Thoracic aorta (tissue), 2 donors: ENCODE results near the gene FAM120A. TPM values are rescaled to one million over a fixed set of nuclear protein-coding genes. Genes with fewer than 3 reads are reported as not detected.

Experiments used
- ATAC-seq: fragments of 150-250 bp; one replicate; pipeline ENCODE4 v1.8.0; 2017; ENCODE audit warnings: low read depth; ENCODE audit not compliant: insufficient number of reproducible peaks, low FRiP score
- DNase-seq: peaks from one replicate; pipeline ENCODE4 v3.0.0-alpha.2; 2020; ENCODE audit warnings: low spot score
- H3K27ac ChIP-seq, 2 donors: fragments of 200-600 bp; sonication (generic); 1 replicate in 1 of 2; 2 replicates in 1 of 2; pipeline ENCODE4 v1.5.1; 2016; ENCODE audit warnings: mild to moderate bottlenecking in 2 of 2, moderate library complexity in 2 of 2
- H3K27me3 ChIP-seq: fragments of 200-600 bp; sonication (generic); replicated peaks from 2 replicates; pipeline ENCODE4 v1.6.0; 2016; ENCODE audit warnings: mild to moderate bottlenecking; ENCODE audit not compliant: insufficient read depth
- H3K36me3 ChIP-seq: fragments of 200-600 bp; sonication (generic); one replicate; pipeline ENCODE4 v1.5.1; 2016
- H3K4me1 ChIP-seq, 2 donors: fragments of 200-600 bp; sonication (generic); 1 replicate in 1 of 2; 2 replicates in 1 of 2; pipeline versions ENCODE4 v1.5.1 to v1.6.0; 2016; ENCODE audit warnings: low read depth in 2 of 2, mild to moderate bottlenecking in 1 of 2; ENCODE audit not compliant: control insufficient read depth in 1 of 2
- H3K4me3 ChIP-seq: fragments of 200-600 bp; sonication (generic); 2 replicates; pipeline ENCODE4 v1.5.1; 2016; ENCODE audit warnings: mild to moderate bottlenecking
- H3K9me3 ChIP-seq: fragments of 200-600 bp; sonication (generic); 2 replicates; pipeline ENCODE4 v1.5.1; 2016
- CTCF ChIP-seq: fragments of 200-600 bp; sonication (generic); IDR thresholded peaks from one replicate; pipeline ENCODE4 v1.5.1; 2019; ENCODE audit warnings: antibody characterized with exemption
- total RNA-seq, 2 donors: library from RNA; depleted of rRNA; stranded (reverse); fragments of >200 nt; gene quantifications; one replicate each; pipeline versions ENCODE4 v1.1.0 to v1.2.3, GENCODE V29; 2016

The FAM120A gene
- total RNA-seq, 2 donors from 2014 or later = 65.3 to 87.8 TPM

- Histone ChIP-seq H3K27ac (no peak overlapping the region), H3K4me3 (no peak overlapping the region), H3K9me3 (no peaks in the 10 kb centered on the region), H3K4me1 (peaks cover 4 to 35% of the 10 kb centered on the region in 2 donors), H3K27me3 (no peaks in the 10 kb centered on the region), H3K36me3 (no peaks in the 10 kb centered on the region)
- DNase-seq (no peak), ATAC-seq (no peak)
- no peak for TF ChIP-seq CTCF
Observed at GRCh38 chr9:93595861-93596365, 144.4 kb downstream of the FAM120A start.

GRCh38 chr9:93596399-93596798 lies 144.9 kb downstream of the FAM120A start:
- Histone ChIP-seq H3K9me3 (no peaks in the 10 kb centered on the region), H3K27me3 (no peaks in the 10 kb centered on the region), H3K27ac (no peak overlapping the region), H3K36me3 (no peaks in the 10 kb centered on the region), H3K4me1 (peaks cover 4 to 30% of the 10 kb centered on the region in 2 donors), H3K4me3 (no peak overlapping the region)
- DNase-seq = no peak
- no peak for ATAC-seq
- no peak for TF ChIP-seq CTCF

DNA sequence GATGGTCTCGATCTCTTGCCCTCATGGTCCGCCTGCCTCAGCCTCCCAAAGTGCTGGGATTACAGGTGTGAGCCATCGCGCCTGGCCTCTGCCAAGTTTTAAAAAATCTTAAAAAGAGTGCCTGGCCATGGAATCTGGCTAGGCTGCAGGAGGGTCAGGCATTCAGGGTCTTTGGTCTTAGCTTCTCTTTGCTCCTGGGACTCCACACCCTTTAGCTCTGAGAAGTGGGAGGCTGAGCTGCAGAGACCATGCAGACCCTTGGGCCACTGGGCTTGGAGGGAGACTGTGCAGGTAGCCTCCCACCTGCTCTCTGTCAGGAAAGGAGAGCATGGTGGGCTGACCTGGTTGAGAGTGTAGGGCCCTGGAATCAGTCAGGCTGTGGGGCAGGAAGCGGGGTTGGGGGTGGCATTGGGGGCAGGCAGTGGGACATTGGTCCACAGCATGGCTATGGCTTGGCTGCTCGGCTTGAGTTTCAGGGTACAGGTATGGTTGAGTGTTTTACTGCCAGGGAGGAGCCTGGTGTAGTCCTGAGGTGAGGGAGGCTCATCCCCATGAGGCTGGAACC lies 145.7 kb downstream of the FAM120A start:
- Histone ChIP-seq H3K27ac (no peak overlapping the region), H3K4me1 (peaks cover 4 to 22% of the 10 kb centered on the region in 2 donors), H3K9me3 (no peaks in the 10 kb centered on the region), H3K36me3 (no peaks in the 10 kb centered on the region), H3K27me3 (no peaks in the 10 kb centered on the region), H3K4me3 (no peak overlapping the region)
- ATAC-seq (no peak), DNase-seq (no peak)
- TF ChIP-seq CTCF = no peak

GRCh38 chr9:93597871-93598646 lies 146.6 kb downstream of the FAM120A start:
- H3K36me3 ChIP-seq = no peaks in the 10 kb centered on the region
- H3K4me3 ChIP-seq = no peak overlapping the region
- DNase-seq (no peak), ATAC-seq (no peak)
- H3K27me3 ChIP-seq = no peaks in the 10 kb centered on the region
- TF ChIP-seq CTCF = no peak
- H3K4me1 ChIP-seq = peaks cover 4 to 16% of the 10 kb centered on the region in 2 donors
- H3K27ac ChIP-seq = no peak overlapping the region
- H3K9me3 ChIP-seq = no peaks in the 10 kb centered on the region

DNA sequence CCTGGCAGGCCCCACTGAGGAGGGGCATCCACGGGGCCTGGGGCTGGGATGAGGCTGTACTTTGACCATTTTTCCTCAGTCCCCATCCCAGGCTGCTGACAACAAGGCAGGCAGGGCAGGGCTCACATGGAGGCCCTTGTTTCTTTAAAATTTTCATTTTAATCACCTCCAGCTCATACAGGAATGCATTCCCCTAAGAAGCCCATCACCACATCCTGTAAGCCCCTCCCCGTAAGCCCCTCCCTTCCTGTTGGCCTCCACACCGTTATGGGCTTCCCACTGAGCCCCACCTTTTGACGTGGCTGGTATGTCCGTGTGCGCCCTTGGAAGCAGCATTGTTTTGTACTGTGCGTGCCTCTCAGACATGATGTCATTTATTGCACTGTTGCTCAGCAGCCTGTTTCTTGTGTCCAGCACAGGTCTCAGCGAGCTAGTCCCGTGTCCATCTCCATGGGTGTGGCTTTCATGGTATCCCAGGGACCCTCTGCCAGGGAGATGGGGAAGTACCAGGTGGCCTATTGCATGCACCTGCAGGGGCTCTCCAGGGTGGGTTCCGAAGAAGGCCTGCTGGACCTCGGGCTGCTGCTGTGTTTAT lies 147.3 kb downstream of the FAM120A start:
- Histone ChIP-seq H3K9me3 (no peaks in the 10 kb centered on the region), H3K36me3 (no peaks in the 10 kb centered on the region), H3K4me1 (peaks cover 4 to 20% of the 10 kb centered on the region in 2 donors), H3K4me3 (no peak overlapping the region), H3K27ac (no peak overlapping the region), H3K27me3 (no peaks in the 10 kb centered on the region)
- DNase-seq = no peak
- no peak for TF ChIP-seq CTCF
- peak; percentile 38 for ATAC-seq
